ENCODE results near the gene AFAP1.

Gene AFAP1

DNA sequence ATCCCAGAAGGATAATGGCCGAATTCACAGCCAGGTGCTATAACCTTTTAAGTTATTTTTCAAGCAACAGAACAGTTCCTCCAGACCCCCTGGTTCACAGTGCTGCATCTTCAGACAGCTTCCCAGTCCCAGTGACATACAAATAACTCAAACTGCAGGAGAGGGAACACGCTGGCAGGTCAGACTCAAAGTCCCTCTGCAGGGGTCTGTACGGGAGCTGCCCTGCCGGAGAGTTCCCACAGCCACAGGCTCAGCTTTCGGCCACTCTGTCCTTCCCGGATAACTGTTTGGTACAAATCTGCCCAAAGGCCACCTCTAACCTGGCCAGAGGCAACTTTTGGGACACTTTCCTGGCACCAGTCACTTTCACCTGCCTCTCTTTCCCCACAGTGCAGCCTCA is 230.2 kb downstream of the AFAP1 start:
- Histone ChIP-seq H3K27me3 (ENCODE audit: low read depth) (no peaks in the 10 kb centered on the region), H3K4me3 (no peak overlapping the region), H3K9me3 (no peaks in the 10 kb centered on the region), H3K36me3 (replicated peaks) (no peaks in the 10 kb centered on the region), H3K4me1 (no peaks in the 10 kb centered on the region)
- no peak for DNase-seq (ENCODE audit: low spot score in 2 of 2)
- in situ Hi-C loops (cut with MboI; ENCODE audit: low sequenced_read_pairs), result loop anchor here (25.0 kb wide), 1 partner anchor 522 kb away; the partner anchor contains the start of gene SORCS2

DNA sequence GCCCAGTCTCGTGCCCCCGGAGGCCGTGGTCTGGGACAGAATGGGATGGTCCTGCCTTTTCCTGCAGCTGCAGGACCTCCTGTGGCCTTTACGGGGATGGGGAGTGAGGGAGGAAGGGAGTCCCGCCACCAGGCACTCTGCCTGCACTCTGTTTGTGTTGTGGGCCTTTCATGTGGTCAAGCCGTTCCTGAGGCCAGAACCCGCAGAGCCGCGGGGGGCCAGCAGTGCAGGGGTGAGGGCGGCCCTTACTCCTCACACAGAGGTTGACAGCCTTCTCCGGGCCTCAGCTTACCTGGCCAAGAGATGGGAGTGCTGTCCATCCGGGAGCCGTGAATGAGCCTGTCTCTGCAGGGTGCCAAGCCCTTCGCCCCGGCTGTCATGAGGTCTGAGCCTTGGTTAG is 230.7 kb downstream of the AFAP1 start:
- no peak for DNase-seq (ENCODE audit: low spot score in 2 of 2)
- H3K4me3 ChIP-seq, result no peak overlapping the region
- in situ Hi-C loops (cut with MboI; ENCODE audit: low sequenced_read_pairs), result loop anchor here (25.0 kb wide), 1 partner anchor 522 kb away; the partner anchor contains the start of gene SORCS2
- no peaks in the 10 kb centered on the region for H3K4me1 ChIP-seq
- no peaks in the 10 kb centered on the region for H3K36me3 ChIP-seq (replicated peaks)
- no peaks in the 10 kb centered on the region for H3K9me3 ChIP-seq
- no peaks in the 10 kb centered on the region for H3K27me3 ChIP-seq (ENCODE audit: low read depth)
